ENCODE results near the gene ROBO1. TPM values are rescaled to one million over a fixed set of nuclear protein-coding genes. Genes with fewer than 3 reads are reported as not detected.
"Not testable (repeated sequence)": the region's sequence is repeated elsewhere in the genome, so short reads cannot be mapped to it uniquely, and the experiment has no call there.

ROBO1 gene
- total RNA-seq, 1 experiment from 2014 or later: 35.5 TPM

- Histone ChIP-seq H3K9me2 (replicated peaks; ENCODE audit: low read length) (no peaks in the 10 kb centered on the region), H3K27ac (ENCODE audit: low read length) (no peak overlapping the region), H3K9me3 (ENCODE audit: low read length) (no peaks in the 10 kb centered on the region), H3F3A (ENCODE audit: low read length, unreplicated experiment) (no peaks in the 10 kb centered on the region), H3K36me3 (ENCODE audit: low read depth, low read length) (no peaks in the 10 kb centered on the region), H2AFZ (ENCODE audit: low read length) (no peak overlapping the region), H3K27me3 (ENCODE audit: low read length) (peaks cover 3% of the 10 kb centered on the region; the same call in 1 of the 2 replicates), H4K20me1 (ENCODE audit: low read length) (no peaks in the 10 kb centered on the region), H3K4me2 (ENCODE audit: low read length) (no peak overlapping the region), H3K9ac (ENCODE audit: low read length) (no peak overlapping the region), H3K79me2 (ENCODE audit: low read length) (no peaks in the 10 kb centered on the region), H3K4me3 (ENCODE audit: low read length) (no peak overlapping the region), H3K4me1 (ENCODE audit: insufficient read depth, low read length) (no peaks in the 10 kb centered on the region)
- ChIA-PET POLR2A (ENCODE audit: unreplicated experiment) (no interaction called here), CTCF (no interaction called here)
- ATAC-seq: no peak
- intact Hi-C loops (cut with micrococcal nuclease): no loop called here
- no TSS peak for BruUV-seq (replicated peaks)
- TF ChIP-seq EZH2 (IDR thresholded peaks at IDR 0.05; ENCODE audit: low read length, unreplicated experiment) (no peak), EZH2phosphoT487 (IDR thresholded peaks at IDR 0.05; ENCODE audit: borderline replicate concordance, low read length) (no peak)
- no peak for DNase-seq
These were observed 589.2 kb downstream of the ROBO1 start for GRCh38 chr3:79178471-79179180.

GRCh38 chr3:79175870-79176269, 591.9 kb downstream of the ROBO1 start:
- CTCF ChIA-PET: no interaction called here
- no peaks in the 10 kb centered on the region for H3K27me3 ChIP-seq (ENCODE audit: low read length)
- no peak for ATAC-seq
- H3K79me2 ChIP-seq (ENCODE audit: low read length): no peaks in the 10 kb centered on the region
- H3K9me2 ChIP-seq (replicated peaks; ENCODE audit: low read length): no peaks in the 10 kb centered on the region
- no peak overlapping the region for H3K27ac ChIP-seq (ENCODE audit: low read length)
- no peaks in the 10 kb centered on the region for H3K36me3 ChIP-seq (ENCODE audit: low read depth, low read length)
- H3K9ac ChIP-seq (ENCODE audit: low read length): no peak overlapping the region
- no peaks in the 10 kb centered on the region for H3K4me1 ChIP-seq (ENCODE audit: insufficient read depth, low read length)
- BruUV-seq (replicated peaks): no TSS peak
- POLR2A ChIA-PET (ENCODE audit: unreplicated experiment): no interaction called here
- H3F3A ChIP-seq (ENCODE audit: low read length, unreplicated experiment): no peaks in the 10 kb centered on the region
- no peak for DNase-seq
- H4K20me1 ChIP-seq (ENCODE audit: low read length): no peaks in the 10 kb centered on the region
- H3K4me3 ChIP-seq (ENCODE audit: low read length): no peak overlapping the region
- H3K4me2 ChIP-seq (ENCODE audit: low read length): no peak overlapping the region
- H3K9me3 ChIP-seq (ENCODE audit: low read length): no peaks in the 10 kb centered on the region
- TF ChIP-seq EZH2phosphoT487 (IDR thresholded peaks at IDR 0.05; ENCODE audit: borderline replicate concordance, low read length) (no peak), CTCF (conservative IDR thresholded peaks at IDR 0.05; ENCODE audit: low read depth, low read length) (no peak), EZH2 (IDR thresholded peaks at IDR 0.05; ENCODE audit: low read length, unreplicated experiment) (no peak)
- no peak overlapping the region for H2AFZ ChIP-seq (ENCODE audit: low read length)
- intact Hi-C loops (cut with micrococcal nuclease): no loop called here

GRCh38 chr3:79173259-79173658, 594.5 kb downstream of the ROBO1 start:
- intact Hi-C loops (cut with micrococcal nuclease); H3K9me3 ChIP-seq (ENCODE audit: low read length); H3K4me2 ChIP-seq (ENCODE audit: low read length); CTCF ChIA-PET; POLR2A ChIA-PET (ENCODE audit: unreplicated experiment); H3K4me1 ChIP-seq (ENCODE audit: insufficient read depth, low read length); H3K9ac ChIP-seq (ENCODE audit: low read length); H3K27ac ChIP-seq (ENCODE audit: low read length); BruUV-seq (replicated peaks); H4K20me1 ChIP-seq (ENCODE audit: low read length); H3K36me3 ChIP-seq (ENCODE audit: low read depth, low read length); ATAC-seq; H3F3A ChIP-seq (ENCODE audit: low read length, unreplicated experiment); H3K27me3 ChIP-seq (ENCODE audit: low read length); H3K9me2 ChIP-seq (replicated peaks; ENCODE audit: low read length); DNase-seq; H2AFZ ChIP-seq (ENCODE audit: low read length); H3K79me2 ChIP-seq (ENCODE audit: low read length); H3K4me3 ChIP-seq (ENCODE audit: low read length): not testable (repeated sequence)

GRCh38 chr3:79172241-79172640, 595.6 kb downstream of the ROBO1 start:
- Histone ChIP-seq H3F3A (ENCODE audit: low read length, unreplicated experiment) (no peaks in the 10 kb centered on the region), H3K79me2 (ENCODE audit: low read length) (no peaks in the 10 kb centered on the region), H2AFZ (ENCODE audit: low read length) (no peak overlapping the region), H3K4me3 (ENCODE audit: low read length) (no peak overlapping the region), H3K9me3 (ENCODE audit: low read length) (no peaks in the 10 kb centered on the region), H3K36me3 (ENCODE audit: low read depth, low read length) (no peaks in the 10 kb centered on the region), H3K9me2 (replicated peaks; ENCODE audit: low read length) (no peaks in the 10 kb centered on the region), H3K27me3 (ENCODE audit: low read length) (no peaks in the 10 kb centered on the region), H3K4me1 (ENCODE audit: insufficient read depth, low read length) (peaks cover 13% of the 10 kb centered on the region), H3K9ac (ENCODE audit: low read length) (no peak overlapping the region), H4K20me1 (ENCODE audit: low read length) (no peaks in the 10 kb centered on the region), H3K4me2 (ENCODE audit: low read length) (no peak overlapping the region), H3K27ac (ENCODE audit: low read length) (no peak overlapping the region)
- BruUV-seq (replicated peaks): no TSS peak
- DNase-seq: no peak
- ChIA-PET POLR2A (ENCODE audit: unreplicated experiment) (no interaction called here), CTCF (no interaction called here)
- no peak for ATAC-seq
- TF ChIP-seq CTCF (conservative IDR thresholded peaks at IDR 0.05; ENCODE audit: low read depth, low read length): no peak
- TF ChIP-seq EZH2phosphoT487 (IDR thresholded peaks at IDR 0.05; ENCODE audit: borderline replicate concordance, low read length): no peak
- TF ChIP-seq EZH2 (IDR thresholded peaks at IDR 0.05; ENCODE audit: low read length, unreplicated experiment): no peak
- intact Hi-C loops (cut with micrococcal nuclease): no loop called here

Data from PC-3 (cell line).